ENCODE data around the gene SRXN1.

SRXN1 gene

GRCh38 chr20:675453-676314, 22.7 kb upstream of the SRXN1 start, which contains the start of gene SCRT2:
TSS of gene SCRT2 (minus strand) at chr20:675802. CDS start at chr20:675601, 201 bp downstream.
- peak; percentile 38 for DNase-seq (ENCODE audit: low read depth)

- DNase-seq (ENCODE audit: low read depth): no peak
These were observed 22.0 kb upstream of the SRXN1 start for GRCh38 chr20:675033-675452.

GRCh38 chr20:673603-674001, 20.6 kb upstream of the SRXN1 start:
- DNase-seq (ENCODE audit: low read depth): no peak

GRCh38 chr20:672963-673602, 20.1 kb upstream of the SRXN1 start:
- DNase-seq (ENCODE audit: low read depth): no peak

GRCh38 chr20:671252-672030, 18.4 kb upstream of the SRXN1 start:
- DNase-seq (ENCODE audit: low read depth): no peak

- no peak for DNase-seq (ENCODE audit: low read depth)
These were observed 16.6 kb upstream of the SRXN1 start for GRCh38 chr20:669573-669972.

GRCh38 chr20:668638-669037, 15.6 kb upstream of the SRXN1 start:
- no peak for DNase-seq (ENCODE audit: low read depth)

- DNase-seq (ENCODE audit: low read depth): no peak
These were observed 15.1 kb upstream of the SRXN1 start for GRCh38 chr20:668050-668449.

GRCh38 chr20:667351-668034, 14.5 kb upstream of the SRXN1 start:
- peak; percentile 50 for DNase-seq (ENCODE audit: low read depth)

GRCh38 chr20:666877-667276, 13.9 kb upstream of the SRXN1 start:
- DNase-seq (ENCODE audit: low read depth): no peak

- no peak for DNase-seq (ENCODE audit: low read depth)
These were observed 12.3 kb upstream of the SRXN1 start for GRCh38 chr20:665276-665675.

- no peak for DNase-seq (ENCODE audit: low read depth)
These were observed 11.6 kb upstream of the SRXN1 start for GRCh38 chr20:664576-664975.

GRCh38 chr20:664151-664550, 11.2 kb upstream of the SRXN1 start:
- DNase-seq (ENCODE audit: low read depth): no peak

GRCh38 chr20:663315-664090, 10.5 kb upstream of the SRXN1 start:
- DNase-seq (ENCODE audit: low read depth): no peak

- no peak for DNase-seq (ENCODE audit: low read depth)
These were observed 9.5 kb upstream of the SRXN1 start for GRCh38 chr20:662277-663192.

GRCh38 chr20:661474-662270, 8.7 kb upstream of the SRXN1 start:
- no peak for DNase-seq (ENCODE audit: low read depth)

GRCh38 chr20:658731-659291, 5.8 kb upstream of the SRXN1 start:
- no peak for DNase-seq (ENCODE audit: low read depth)

GRCh38 chr20:658202-658601, 5.2 kb upstream of the SRXN1 start:
- DNase-seq (ENCODE audit: low read depth): no peak
